Measurements from ENCODE around the gene FCHSD2.

DNA sequence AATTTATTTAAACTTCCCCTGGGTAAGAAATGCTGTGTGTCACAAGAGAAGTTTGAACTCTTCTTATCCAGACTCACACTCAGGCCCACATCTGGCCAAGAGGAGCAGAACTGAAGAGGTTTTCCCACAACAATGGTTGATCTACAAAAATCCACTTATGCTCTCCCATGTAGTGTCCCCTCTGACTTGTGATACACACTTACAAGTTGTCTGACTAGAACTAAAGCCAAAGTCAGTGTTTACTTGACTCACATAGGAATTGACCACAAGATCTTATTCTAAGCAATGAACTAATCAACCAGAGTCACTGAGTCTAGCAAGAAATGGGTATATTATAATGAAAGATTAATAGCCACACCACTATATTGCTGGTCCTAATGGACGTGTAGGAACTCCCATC lies 194.9 kb downstream of the FCHSD2 start:
- TF ChIP-seq EP300 (IDR thresholded peaks at IDR 0.05), result no peak
- TF ChIP-seq, protein P1, sequence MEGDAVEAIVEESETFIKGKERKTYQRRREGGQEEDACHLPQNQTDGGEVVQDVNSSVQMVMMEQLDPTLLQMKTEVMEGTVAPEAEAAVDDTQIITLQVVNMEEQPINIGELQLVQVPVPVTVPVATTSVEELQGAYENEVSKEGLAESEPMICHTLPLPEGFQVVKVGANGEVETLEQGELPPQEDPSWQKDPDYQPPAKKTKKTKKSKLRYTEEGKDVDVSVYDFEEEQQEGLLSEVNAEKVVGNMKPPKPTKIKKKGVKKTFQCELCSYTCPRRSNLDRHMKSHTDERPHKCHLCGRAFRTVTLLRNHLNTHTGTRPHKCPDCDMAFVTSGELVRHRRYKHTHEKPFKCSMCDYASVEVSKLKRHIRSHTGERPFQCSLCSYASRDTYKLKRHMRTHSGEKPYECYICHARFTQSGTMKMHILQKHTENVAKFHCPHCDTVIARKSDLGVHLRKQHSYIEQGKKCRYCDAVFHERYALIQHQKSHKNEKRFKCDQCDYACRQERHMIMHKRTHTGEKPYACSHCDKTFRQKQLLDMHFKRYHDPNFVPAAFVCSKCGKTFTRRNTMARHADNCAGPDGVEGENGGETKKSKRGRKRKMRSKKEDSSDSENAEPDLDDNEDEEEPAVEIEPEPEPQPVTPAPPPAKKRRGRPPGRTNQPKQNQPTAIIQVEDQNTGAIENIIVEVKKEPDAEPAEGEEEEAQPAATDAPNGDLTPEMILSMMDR (IDR thresholded peaks at IDR 0.05), result no peak
- TF ChIP-seq POLR2AphosphoS5 (IDR thresholded peaks at IDR 0.05), result no peak
- no peak for TF ChIP-seq POLR2A (IDR thresholded peaks at IDR 0.05)

Data from upper lobe of left lung (tissue), 4 donors.